T-helper 2 cell (primary cell): Measurements from ENCODE around the gene ZNF568.
A peak's percentile ranks its signal among the peaks of the same experiment; 100 is the strongest.

Experiments
- DNase-seq, 5 experiments: peaks; one replicate each; pipeline versions ENCODE4 v3.0.0 to v3.0.0-alpha.2; 2012 to 2022
- total RNA-seq, 2 donors: gene quantifications; one replicate each; lab custom pipeline; 2026; lab: John Stamatoyannopoulos, UW

The ZNF568 gene
- total RNA-seq = 6.9 to 14.8 reads per million in 2 donors

DNA sequence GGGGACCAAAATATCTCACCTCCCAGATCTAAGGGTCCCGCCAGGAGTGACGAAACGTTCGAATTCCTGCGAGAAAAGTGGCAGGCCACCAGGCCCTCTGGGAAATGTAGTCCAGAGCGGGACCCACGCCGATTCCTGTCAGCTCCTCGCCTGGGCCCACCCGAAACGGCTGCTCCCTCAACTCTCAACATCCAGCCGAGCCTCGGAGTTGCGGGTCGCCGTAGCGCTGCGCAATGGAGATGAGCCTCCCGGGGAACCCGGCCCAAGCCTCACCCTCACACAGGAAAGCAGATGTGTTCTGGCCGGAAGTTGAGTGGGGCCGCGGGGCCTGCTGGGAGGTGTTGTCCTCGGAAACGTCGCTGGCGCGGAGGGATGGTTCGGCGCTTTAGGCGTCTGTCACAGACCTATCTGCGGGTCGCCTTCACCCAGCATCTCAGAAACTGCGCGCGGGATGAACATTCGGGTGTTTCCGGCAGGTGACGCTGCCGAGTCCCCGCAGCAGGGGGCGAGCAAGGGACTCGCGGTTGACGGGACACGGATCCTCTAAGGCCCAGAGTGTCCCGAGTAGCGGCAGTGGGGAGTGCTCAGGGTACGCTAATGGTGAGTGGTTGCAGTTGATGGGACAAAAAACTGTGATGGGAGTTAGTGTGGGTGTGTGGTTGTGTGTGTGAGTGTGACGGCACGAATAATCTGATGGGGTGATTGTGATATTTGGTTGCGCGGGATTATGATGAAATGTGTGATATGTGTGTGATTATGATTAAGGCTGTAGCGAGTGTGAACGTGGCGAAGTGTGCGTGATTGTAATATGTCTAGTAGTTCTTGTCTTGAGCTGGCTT, at the start of gene ZNF568, which contains the start of gene ZNF829:
TSS of gene ZNF568 (plus strand) at position 341 of the 839 bp plus-strand sequence. CDS start 6,439 bp downstream, outside the sequence.
TSS of gene ZNF829 (minus strand) at position 300 of the 839 bp plus-strand sequence. CDS start 1,124 bp downstream, outside the sequence.
- DNase-seq = peak; percentile 82 to 98 (median 89)

DNA sequence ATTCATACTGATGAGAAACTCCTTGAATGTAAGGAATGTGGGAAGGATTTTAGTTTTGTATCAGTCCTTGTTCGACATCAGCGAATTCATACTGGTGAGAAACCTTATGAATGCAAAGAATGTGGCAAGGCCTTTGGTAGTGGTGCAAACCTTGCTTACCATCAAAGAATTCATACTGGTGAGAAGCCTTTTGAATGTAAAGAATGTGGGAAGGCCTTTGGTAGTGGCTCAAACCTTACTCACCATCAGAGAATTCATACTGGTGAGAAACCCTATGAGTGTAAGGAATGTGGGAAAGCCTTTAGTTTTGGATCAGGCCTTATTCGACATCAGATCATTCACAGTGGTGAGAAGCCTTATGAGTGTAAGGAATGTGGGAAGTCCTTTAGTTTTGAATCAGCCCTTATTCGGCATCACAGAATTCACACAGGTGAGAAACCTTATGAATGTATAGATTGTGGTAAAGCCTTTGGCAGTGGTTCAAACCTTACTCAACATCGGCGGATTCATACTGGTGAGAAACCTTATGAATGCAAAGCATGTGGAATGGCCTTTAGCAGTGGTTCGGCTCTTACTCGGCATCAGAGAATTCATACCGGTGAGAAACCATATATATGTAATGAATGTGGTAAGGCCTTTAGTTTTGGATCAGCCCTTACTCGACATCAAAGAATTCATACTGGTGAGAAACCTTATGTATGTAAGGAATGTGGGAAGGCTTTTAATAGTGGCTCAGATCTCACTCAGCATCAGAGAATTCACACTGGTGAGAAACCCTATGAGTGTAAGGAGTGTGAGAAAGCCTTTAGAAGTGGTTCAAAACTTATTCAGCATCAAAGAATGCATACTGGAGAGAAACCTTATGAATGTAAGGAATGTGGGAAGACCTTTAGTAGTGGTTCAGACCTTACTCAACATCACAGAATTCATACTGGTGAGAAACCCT, 38.9 kb upstream of the ZNF568 start:
- no peak for DNase-seq

GRCh38 chr19:36891768-36892357, 24.3 kb upstream of the ZNF568 start:
- DNase-seq = no peak

DNA sequence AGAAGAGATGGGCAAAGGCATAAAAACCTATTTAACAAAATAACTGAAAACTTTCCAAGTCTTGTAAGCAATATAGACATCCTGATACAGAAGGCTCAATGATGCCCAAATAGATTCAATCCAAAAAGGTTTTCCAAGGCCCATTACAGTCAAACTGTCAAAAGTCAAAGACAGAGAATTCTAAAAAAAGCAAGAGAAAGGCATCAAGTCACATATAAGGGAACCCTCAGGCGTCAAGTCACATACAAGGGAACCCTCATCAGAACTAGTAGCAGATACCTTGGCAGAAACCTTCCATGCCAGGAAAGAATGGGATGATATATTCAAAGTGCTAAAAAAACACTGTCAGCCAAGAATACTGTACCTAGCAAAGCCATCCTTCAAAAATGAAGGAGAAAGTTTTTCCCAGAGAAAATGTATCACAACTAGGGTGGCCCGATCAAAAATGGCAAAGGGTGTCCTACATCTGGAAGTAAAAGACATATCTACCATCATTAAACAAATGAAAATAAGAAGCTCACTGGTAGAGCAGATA, 21.2 kb upstream of the ZNF568 start:
- DNase-seq = no peak

GRCh38 chr19:36898422-36898821, 17.7 kb upstream of the ZNF568 start:
- DNase-seq = no peak

DNA sequence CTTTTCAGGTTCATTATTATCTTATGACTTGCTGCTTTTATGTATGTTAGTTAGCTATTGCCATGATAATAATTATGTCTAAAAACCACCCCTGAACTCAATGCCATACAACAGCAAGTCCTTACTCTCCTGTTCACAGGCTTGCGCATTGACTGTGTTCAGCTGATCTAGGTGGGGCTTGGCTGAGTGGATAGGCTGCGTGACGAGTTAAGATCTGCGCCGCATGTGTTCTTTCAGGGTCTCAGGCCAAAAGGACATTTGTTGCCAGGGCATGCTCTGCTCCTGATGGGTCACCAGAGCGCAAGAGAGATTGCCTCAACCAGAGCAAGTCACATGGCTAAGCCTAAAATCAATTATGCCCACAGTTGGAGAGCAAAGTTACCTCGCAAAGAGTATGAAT, 859 bp downstream of the ZNF568 start:
- DNase-seq = peak in 1 of 5 experiments; percentile 6

- DNase-seq = no peak
Observed at GRCh38 chr19:36918090-36918489, 2.0 kb downstream of the ZNF568 start.

GRCh38 chr19:36931684-36932083, 15.6 kb downstream of the ZNF568 start:
- no peak for DNase-seq

DNA sequence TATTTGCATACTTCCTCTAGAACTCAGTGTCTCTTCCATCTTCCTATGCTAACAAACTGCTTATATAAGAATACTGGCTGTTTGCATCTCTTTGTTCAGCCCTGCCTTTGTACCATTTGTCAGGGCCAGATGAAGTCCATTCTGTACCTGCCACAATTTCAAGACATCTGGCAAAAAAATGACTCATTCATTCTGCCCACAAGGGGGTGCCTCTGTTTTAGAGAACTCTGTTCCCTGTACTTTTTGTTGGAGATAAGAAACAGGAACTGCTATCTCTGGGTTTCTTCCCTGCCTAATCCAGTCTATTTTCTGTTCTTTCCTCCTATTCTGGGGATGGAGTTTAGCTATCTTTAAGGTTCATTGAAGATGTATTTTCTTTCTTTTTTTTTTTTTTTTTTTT, 23.0 kb downstream of the ZNF568 start:
- DNase-seq = no peak

DNA sequence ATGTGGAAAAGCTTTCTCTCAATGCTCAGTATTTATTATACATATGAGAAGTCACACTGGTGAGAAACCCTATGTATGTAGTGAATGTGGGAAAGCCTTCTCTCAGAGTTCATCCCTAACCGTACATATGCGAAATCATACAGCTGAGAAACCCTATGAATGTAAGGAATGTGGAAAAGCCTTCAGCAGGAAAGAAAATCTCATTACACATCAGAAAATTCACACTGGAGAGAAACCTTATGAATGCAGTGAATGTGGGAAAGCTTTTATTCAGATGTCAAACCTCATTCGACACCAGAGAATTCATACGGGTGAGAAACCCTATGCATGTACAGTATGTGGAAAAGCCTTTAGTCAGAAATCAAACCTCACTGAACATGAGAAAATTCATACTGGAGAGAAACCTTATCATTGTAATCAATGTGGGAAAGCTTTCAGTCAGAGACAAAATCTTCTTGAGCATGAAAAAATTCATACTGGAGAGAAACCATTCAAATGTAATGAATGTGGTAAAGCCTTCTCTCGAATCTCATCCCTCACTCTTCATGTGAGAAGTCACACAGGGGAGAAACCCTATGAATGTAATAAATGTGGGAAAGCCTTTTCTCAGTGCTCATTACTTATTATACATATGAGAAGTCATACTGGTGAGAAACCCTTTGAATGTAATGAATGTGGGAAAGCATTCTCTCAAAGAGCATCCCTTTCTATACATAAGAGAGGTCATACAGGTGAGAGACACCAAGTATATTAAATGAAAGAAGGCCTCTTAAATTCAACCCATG, 34.4 kb downstream of the ZNF568 start:
- DNase-seq = no peak

GRCh38 chr19:36962346-36962745, 46.2 kb downstream of the ZNF568 start:
- no peak for DNase-seq

DNA sequence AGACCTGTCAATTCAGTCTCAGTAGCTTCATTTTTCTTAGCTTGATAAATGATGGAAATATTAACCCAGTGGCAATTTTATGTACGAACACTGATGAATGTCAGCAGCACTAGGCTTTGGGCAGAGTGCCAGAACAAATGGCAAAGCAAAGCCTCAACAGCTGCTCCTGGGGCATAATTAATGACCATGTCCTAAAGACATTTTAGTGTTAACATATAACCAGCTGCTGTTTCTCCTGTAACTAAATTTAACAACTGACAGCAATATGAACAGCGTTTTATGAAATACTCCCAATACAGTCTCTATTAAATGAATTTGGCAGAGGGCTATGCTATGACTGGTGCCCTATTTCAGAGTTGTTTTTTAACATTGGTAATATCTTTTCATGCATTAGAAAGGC, 47.1 kb downstream of the ZNF568 start:
- no peak for DNase-seq

GRCh38 chr19:36972571-36972970, 56.4 kb downstream of the ZNF568 start:
- DNase-seq = no peak

DNA sequence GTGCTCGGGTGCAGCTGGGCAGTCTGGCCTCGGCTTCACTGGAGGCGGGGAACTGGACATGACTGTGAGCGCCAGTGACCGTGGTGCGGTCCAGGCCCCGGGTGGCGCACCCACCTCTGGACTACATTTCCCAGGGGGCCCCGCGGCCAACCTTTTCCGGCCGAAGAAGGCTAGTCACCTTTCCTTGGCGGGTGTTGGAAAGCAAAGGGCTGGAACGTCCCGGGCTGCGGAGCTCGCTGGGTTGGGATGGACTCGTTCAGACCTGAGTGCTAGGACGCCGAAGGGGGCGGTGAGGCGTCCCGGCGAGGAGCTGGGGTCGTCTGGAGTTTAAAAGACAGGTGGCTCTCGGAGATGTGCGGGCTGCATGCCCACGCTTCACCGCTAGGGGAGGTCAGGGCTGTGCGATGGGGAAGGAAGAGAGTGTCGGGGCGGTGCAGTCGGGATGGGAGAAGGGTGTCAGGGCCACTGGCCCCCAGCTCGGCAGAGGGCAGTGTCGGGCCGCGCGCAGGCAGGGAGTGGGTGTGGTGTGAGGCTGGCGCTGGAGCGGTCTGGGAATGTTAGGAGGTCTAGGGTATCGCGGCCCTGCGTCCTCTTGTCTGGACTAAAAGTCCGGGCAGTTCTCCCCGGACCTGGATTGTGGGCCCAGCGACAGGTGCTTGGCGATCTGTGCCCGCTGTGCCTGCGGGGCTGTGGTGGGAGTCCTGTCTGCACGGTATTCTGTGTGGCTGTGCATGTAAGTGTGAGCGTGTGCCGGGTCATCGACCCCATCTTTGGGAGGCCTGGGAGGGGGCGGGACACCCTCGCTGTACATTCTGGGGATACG, 57.1 kb downstream of the ZNF568 start:
- peak; percentile 54 to 73 (median 67) for DNase-seq

DNA sequence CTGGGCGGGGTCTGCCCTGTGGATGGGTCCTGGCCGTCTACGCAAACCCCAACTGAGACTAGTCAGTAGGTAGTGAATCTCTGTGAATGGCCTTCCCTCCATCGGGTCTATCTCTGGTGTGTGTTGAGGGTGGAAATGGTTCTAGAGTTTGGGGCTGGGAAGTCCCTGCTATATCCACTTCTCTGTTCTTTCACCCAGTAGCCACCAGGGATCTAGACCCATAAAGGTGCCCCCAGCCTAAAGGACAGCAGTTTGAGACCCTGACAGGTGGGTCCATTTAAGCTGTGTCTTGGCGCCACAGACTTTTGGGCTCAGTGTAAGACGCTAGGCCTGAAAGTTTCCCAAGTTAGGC, 57.7 kb downstream of the ZNF568 start:
- no peak for DNase-seq

GRCh38 chr19:36986131-36986530, 70.0 kb downstream of the ZNF568 start:
- no peak for DNase-seq

DNA sequence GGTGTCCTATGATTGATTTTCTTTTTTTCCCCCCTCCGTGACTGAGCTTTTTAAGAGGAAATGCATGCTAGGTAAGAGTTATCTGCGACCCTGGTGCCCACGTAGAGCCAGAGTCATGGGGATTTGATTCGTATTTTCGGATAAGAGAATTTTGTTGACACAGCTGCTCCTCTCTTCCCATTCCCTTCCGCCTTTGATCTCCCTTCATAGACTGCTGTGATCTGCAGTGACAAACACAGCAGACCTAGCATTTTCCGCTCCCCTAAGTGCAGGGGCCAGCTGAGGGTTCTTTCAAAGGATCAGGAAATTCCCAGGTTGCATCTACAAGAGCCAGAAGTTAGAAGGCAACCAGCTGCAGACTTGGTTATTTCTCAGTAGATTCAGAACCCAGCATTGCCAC, 70.5 kb downstream of the ZNF568 start:
- no peak for DNase-seq

- DNase-seq = no peak
Observed at GRCh38 chr19:36987091-36987490, 71.0 kb downstream of the ZNF568 start.

- no peak for DNase-seq
Observed at GRCh38 chr19:36997152-36997842, 81.2 kb downstream of the ZNF568 start.

DNA sequence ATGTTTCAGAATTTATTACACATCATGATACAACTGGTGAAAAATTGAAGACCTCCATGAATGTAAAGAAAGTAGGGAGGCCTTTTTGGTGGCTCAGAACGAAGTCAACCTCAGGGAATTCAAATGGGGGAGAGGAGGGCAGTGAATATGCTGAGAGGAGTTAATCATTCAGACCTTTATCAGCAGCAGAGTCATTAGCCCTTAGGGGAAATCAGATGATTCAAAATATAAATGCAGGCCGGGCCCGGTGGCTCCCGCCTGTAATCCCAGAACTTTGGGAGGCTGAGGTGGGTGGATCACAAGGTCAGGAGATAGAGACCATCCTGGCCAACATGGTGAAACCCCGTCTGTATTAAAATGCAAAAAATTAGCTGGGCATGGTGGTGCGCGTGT, 81.7 kb downstream of the ZNF568 start:
- DNase-seq = no peak
